ENCODE results near the gene EFNA5.

DNA sequence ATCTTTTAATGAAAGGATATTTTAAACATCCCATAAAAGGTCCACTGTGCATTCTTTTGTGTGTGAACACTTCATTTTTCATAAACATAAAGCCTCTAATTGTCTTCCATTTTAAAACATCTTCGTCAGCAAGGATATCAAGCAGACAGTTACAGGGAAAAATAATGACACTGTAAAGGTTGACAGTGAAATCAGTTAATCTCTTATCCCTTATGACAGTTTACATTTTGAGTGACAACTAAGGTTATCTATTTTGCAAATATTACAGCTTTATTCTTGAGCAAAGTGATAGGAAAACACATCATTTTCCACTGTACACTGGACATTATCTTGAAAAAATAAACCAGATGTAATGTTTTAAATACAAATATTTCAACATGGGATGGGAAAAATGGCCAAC is 28.7 kb upstream of the EFNA5 start:
- TF ChIP-seq, protein P1, sequence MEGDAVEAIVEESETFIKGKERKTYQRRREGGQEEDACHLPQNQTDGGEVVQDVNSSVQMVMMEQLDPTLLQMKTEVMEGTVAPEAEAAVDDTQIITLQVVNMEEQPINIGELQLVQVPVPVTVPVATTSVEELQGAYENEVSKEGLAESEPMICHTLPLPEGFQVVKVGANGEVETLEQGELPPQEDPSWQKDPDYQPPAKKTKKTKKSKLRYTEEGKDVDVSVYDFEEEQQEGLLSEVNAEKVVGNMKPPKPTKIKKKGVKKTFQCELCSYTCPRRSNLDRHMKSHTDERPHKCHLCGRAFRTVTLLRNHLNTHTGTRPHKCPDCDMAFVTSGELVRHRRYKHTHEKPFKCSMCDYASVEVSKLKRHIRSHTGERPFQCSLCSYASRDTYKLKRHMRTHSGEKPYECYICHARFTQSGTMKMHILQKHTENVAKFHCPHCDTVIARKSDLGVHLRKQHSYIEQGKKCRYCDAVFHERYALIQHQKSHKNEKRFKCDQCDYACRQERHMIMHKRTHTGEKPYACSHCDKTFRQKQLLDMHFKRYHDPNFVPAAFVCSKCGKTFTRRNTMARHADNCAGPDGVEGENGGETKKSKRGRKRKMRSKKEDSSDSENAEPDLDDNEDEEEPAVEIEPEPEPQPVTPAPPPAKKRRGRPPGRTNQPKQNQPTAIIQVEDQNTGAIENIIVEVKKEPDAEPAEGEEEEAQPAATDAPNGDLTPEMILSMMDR (tag by site-specific recombination; IDR thresholded peaks at IDR 0.05): no peak
- TF ChIP-seq ZNF513 (tag by site-specific recombination; IDR thresholded peaks at IDR 0.05) (no peak), ZNF274 (IDR thresholded peaks at IDR 0.05; ENCODE audit: low read length) (no peak), ZNF274 (tag by site-specific recombination; IDR thresholded peaks at IDR 0.05; ENCODE audit: borderline replicate concordance) (no peak)
- TF ChIP-seq, protein P2, sequence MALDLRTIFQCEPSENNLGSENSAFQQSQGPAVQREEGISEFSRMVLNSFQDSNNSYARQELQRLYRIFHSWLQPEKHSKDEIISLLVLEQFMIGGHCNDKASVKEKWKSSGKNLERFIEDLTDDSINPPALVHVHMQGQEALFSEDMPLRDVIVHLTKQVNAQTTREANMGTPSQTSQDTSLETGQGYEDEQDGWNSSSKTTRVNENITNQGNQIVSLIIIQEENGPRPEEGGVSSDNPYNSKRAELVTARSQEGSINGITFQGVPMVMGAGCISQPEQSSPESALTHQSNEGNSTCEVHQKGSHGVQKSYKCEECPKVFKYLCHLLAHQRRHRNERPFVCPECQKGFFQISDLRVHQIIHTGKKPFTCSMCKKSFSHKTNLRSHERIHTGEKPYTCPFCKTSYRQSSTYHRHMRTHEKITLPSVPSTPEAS (tag by site-specific recombination; IDR thresholded peaks at IDR 0.05): no peak

Measured in HEK293 (cell line).